GM18909 (cell line): Measurements from ENCODE around the gene MRO.

Source experiments
- ATAC-seq: cut with Tn5 transposase; IDR thresholded peaks from one replicate; pipeline ENCODE4 v1.9.1; 2021; ENCODE audit warnings: mild to moderate bottlenecking; ENCODE audit not compliant: unreplicated experiment, poor library complexity

Gene MRO

DNA sequence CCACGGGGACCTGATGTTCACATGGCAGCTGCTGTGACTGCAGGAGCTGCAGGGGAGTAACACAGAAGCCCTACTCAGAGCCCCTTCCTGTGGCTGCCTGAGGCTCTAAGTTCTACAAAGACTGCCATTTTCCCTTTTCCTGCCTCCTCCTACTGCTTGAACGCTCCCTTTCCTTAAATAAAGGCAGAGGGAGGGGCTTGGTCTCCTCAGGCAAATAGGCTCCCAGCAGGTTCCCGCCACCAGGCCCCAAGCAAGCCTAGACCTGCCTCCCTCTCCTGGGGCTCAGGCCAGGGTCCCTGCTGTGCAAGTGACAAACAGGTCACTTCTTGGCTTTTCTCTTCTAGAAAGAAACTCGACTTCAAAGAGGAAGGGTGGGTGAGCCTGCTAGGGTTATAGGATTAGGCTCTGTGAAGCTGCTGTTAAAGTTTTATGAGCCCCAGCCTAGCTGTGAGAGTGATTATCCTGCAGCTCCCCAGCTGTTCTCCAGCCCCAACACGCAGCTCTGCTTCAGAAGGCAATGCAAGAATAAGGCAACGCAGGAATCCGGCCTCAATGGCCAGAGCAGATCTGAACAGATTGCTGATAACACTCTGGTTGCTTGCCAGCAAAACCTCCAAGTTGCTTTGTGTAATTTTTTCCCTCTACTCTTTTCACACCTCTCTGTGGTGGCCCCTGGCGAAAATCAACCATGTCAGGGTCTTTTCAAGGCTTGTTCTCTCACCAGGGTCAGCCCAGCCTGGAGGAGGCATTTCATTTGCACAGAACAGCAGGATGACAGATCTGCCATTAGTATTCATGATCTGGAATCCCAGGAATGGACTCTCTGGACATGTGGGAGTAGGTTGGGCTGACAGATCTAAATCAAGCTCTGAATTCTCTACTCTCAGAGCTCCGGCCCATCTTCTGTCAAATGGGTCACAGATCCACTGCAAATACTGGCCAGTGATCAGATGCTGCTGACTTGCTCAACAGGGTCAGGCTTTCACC lies 71.3 kb downstream of the MRO start:
- no peak for ATAC-seq

DNA sequence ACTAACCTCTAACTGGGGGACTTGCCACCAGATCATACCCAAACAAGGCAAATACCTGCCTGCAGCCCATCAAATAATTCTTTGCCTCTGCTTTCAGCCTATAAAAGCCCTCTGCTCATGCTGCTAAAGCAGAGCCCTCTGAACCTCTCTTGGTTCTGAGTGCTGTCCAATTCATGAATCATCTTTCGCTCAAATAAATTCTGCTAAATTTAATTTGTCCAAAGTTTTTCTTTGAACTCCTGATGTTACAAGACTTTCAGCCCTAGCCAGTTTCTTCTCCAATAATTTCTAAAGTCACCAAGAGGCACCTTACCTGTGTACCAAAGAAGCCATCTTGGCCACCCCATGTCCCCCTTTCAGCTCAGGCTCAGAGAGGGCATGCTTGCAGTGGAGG lies 72.0 kb downstream of the MRO start:
- ATAC-seq: no peak

- no peak for ATAC-seq
Measured at GRCh38 chr18:50745945-50746344, 73.9 kb downstream of the MRO start.
